HL-60 (cell line): ENCODE results near the gene NOTCH4.
"Not testable (repeated sequence)": the region's sequence is repeated elsewhere in the genome, so short reads cannot be mapped to it uniquely, and the experiment has no call there.

ENCODE experiments used
- DNase-seq, 2 experiments: peaks; one replicate each; pipeline ENCODE4 v3.0.0-alpha.2; 2010 to 2020; ENCODE audit warnings: low read depth in 1 of 2, low spot score in 1 of 2
- H3K27ac ChIP-seq: fragments of 250-450 bp; sonication (Bioruptor Pico); replicated peaks from 2 replicates; pipeline ENCODE4 v1.5.1; 2020; ENCODE audit warnings: mild to moderate bottlenecking, moderate library complexity
- H3K27me3 ChIP-seq: fragments of 250-450 bp; sonication (Bioruptor Pico); 2 replicates; pipeline ENCODE4 v1.5.1; 2021; ENCODE audit warnings: mild to moderate bottlenecking, moderate library complexity; ENCODE audit not compliant: insufficient read depth, poor library complexity, severe bottlenecking
- H3K4me3 ChIP-seq: replicated peaks from 2 replicates; pipeline ENCODE4 v1.5.1; 2011; ENCODE audit warnings: mild to moderate bottlenecking, control low read depth, low read length; ENCODE audit not compliant: insufficient read depth
- GABPA ChIP-seq: IDR thresholded peaks from 2 replicates; pipeline ENCODE4 v1.6.1; 2012; ENCODE audit warnings: low read depth
- POLR2AphosphoS5 ChIP-seq: IDR thresholded peaks from 2 replicates; pipeline ENCODE4 v1.6.1; 2012; ENCODE audit warnings: low read depth
- SPI1 ChIP-seq: IDR thresholded peaks from 2 replicates; pipeline ENCODE4 v1.6.1; 2012; ENCODE audit warnings: low read depth, mild to moderate bottlenecking, borderline replicate concordance
- TF ChIP-seq, protein P1 (sequence below): IDR thresholded peaks from one replicate; pipeline ENCODE4 v1.5.1; 2011; ENCODE audit warnings: low read length, control low read depth, inconsistent platforms; ENCODE audit not compliant: insufficient read depth
- TF ChIP-seq, protein P2 (sequence below): IDR thresholded peaks from 2 replicates; pipeline ENCODE4 v1.6.1; 2012; ENCODE audit warnings: low read depth; ENCODE audit not compliant: insufficient replicate concordance

The NOTCH4 gene

DNA sequence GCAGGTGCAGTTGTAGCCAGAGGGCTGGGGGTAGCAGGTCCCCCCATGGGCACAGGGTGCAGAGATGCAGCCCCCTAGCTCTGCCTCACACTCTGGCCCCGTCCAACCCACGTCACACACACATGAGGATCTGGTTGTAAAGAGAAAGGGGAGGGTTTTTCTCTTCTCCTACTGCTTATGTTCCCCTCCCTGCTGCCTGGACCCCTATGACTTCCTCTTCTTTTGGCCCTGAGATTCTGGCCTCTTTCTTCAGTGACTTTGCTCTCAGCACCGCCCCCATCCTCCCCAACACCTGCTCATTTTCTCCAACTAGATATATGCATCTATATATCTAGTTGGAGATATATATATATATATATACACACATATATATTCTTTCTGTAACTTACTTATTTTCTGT, 9.7 kb downstream of the NOTCH4 start:
- H3K4me3 ChIP-seq = no peak overlapping the region
- TF ChIP-seq GABPA (no peak), SPI1 (peak; percentile 61)
- TF ChIP-seq, protein P1, sequence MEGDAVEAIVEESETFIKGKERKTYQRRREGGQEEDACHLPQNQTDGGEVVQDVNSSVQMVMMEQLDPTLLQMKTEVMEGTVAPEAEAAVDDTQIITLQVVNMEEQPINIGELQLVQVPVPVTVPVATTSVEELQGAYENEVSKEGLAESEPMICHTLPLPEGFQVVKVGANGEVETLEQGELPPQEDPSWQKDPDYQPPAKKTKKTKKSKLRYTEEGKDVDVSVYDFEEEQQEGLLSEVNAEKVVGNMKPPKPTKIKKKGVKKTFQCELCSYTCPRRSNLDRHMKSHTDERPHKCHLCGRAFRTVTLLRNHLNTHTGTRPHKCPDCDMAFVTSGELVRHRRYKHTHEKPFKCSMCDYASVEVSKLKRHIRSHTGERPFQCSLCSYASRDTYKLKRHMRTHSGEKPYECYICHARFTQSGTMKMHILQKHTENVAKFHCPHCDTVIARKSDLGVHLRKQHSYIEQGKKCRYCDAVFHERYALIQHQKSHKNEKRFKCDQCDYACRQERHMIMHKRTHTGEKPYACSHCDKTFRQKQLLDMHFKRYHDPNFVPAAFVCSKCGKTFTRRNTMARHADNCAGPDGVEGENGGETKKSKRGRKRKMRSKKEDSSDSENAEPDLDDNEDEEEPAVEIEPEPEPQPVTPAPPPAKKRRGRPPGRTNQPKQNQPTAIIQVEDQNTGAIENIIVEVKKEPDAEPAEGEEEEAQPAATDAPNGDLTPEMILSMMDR = no peak
- TF ChIP-seq, protein P2, sequence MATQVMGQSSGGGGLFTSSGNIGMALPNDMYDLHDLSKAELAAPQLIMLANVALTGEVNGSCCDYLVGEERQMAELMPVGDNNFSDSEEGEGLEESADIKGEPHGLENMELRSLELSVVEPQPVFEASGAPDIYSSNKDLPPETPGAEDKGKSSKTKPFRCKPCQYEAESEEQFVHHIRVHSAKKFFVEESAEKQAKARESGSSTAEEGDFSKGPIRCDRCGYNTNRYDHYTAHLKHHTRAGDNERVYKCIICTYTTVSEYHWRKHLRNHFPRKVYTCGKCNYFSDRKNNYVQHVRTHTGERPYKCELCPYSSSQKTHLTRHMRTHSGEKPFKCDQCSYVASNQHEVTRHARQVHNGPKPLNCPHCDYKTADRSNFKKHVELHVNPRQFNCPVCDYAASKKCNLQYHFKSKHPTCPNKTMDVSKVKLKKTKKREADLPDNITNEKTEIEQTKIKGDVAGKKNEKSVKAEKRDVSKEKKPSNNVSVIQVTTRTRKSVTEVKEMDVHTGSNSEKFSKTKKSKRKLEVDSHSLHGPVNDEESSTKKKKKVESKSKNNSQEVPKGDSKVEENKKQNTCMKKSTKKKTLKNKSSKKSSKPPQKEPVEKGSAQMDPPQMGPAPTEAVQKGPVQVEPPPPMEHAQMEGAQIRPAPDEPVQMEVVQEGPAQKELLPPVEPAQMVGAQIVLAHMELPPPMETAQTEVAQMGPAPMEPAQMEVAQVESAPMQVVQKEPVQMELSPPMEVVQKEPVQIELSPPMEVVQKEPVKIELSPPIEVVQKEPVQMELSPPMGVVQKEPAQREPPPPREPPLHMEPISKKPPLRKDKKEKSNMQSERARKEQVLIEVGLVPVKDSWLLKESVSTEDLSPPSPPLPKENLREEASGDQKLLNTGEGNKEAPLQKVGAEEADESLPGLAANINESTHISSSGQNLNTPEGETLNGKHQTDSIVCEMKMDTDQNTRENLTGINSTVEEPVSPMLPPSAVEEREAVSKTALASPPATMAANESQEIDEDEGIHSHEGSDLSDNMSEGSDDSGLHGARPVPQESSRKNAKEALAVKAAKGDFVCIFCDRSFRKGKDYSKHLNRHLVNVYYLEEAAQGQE = no peak
- DNase-seq = no peak
- H3K27ac ChIP-seq = no peak overlapping the region
- H3K27me3 ChIP-seq = no peaks in the 10 kb centered on the region

DNA sequence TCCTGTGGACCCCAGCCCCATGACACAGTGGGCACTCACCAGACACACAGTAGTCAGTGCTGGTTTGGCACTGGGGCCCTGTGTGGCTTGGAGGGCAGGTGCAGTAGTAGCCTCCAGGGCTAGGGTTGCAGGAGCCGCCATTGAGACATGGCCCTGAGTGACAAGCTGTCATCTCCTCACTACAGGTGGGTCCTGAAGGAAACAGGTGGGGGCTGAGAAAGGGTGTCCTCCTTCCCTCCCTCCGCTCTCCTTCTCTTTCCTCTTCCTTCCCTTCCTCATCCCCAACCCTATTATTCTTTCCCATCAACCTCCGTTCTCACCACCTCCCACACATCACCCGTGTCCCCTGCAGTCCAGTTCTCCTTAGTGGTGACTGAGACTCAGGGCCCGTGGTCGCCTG, 10.2 kb downstream of the NOTCH4 start:
- Histone ChIP-seq H3K4me3 (no peak overlapping the region), H3K27ac (no peak overlapping the region), H3K27me3 (no peaks in the 10 kb centered on the region)
- no peak for DNase-seq
- TF ChIP-seq POLR2AphosphoS5 = no peak
- no peak for TF ChIP-seq SPI1
- no peak for TF ChIP-seq GABPA
- TF ChIP-seq, protein P2 = no peak

DNA sequence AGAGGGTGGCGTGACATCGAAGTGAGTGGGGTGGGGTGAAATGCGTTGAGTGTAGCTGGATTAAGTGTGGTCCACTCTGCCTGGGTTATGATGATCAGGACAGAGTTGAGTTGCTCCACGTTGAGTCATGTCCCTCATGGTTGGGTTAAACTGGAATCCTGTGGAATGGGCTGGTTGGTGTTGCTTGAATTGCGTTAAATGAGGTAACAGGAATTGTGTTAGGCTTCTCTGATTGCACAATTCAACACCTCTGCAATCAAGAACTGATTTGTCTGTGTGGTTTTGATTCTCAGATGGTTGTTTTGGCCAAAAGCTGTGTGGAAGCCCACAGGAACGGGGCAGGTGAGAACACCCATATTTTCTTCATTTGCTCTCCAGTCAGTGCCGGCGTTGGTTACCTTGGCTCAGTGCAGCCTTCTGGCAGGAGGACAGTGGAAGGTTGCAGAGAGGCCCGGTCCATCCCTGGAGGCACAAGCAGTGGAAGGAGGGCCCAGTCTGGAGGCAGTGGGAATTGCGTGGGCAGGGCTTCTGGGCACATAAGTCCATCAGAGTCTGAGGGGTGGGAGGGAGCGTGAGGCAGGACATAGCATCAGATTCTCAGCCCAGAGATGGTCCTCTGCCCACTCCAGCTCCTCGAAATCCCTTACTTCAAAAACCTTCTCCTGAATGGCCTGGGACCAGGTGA, 11.6 kb downstream of the NOTCH4 start:
- H3K27ac ChIP-seq = no peak overlapping the region
- no peak for DNase-seq
- no peak overlapping the region for H3K4me3 ChIP-seq
- TF ChIP-seq, protein P2 = no peak
- TF ChIP-seq, protein P1 = no peak
- no peak for TF ChIP-seq SPI1
- no peak for TF ChIP-seq POLR2AphosphoS5
- TF ChIP-seq GABPA = no peak
- no peaks in the 10 kb centered on the region for H3K27me3 ChIP-seq

DNA sequence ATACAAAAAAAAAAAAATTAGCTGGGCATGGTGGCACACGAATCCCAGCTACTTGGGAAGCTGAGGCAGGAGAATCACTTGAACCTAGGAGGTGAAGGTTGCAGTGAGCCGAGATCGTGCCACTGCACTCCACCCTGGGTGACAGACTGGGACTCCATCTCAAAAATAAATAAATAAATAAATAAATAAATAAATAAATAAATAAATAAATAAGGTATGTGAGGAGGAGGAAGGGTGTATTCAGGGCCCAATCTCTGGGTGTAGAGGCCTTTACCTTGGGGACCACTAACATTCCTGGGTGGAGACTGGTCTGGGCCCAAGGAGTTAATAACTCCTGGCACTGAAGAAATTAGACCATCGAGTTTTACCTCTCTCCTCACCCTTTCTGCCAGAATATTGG, 12.4 kb downstream of the NOTCH4 start:
- H3K27me3 ChIP-seq, H3K4me3 ChIP-seq, DNase-seq, H3K27ac ChIP-seq: not testable (repeated sequence)
